OCI-LY3 (cell line): Measurements from ENCODE around the gene PTPRN2.

Experiments used
- H2AFZ ChIP-seq: fragments of 200-600, 300-600 bp; shearing (Covaris generic); 2 replicates; pipeline ENCODE4 v1.6.0; 2014; ENCODE audit warnings: antibody characterized with exemption, low read depth, low read length
- H3K27ac ChIP-seq: fragments of 200-600, 300-600 bp; sonication (generic); 2 replicates; pipeline ENCODE4 v1.5.1; 2014; ENCODE audit warnings: mild to moderate bottlenecking, low read length, moderate library complexity, mixed read lengths
- H3K27me3 ChIP-seq: fragments of 200-600, 300-600 bp; sonication (generic); 2 replicates; pipeline ENCODE4 v1.6.1; 2014; ENCODE audit warnings: low read depth, low read length, mixed read lengths
- H3K36me3 ChIP-seq: fragments of 200-600, 300-600 bp; sonication (generic); replicated peaks from 2 replicates; pipeline ENCODE3; 2014; ENCODE audit warnings: low read depth, low read length, mixed read lengths
- H3K4me1 ChIP-seq: fragments of 300-600, 200-600 bp; sonication (generic); 2 replicates; pipeline ENCODE4 v1.6.1; 2014; ENCODE audit warnings: low read length, mixed read lengths
- H3K4me2 ChIP-seq: fragments of 200-600, 300-600 bp; sonication (generic); 2 replicates; pipeline ENCODE4 v1.6.1; 2014; ENCODE audit warnings: low read length, mixed read lengths
- H3K4me3 ChIP-seq: fragments of 300-600, 200-600 bp; sonication (generic); 2 replicates; pipeline ENCODE4 v1.5.1; 2014; ENCODE audit warnings: antibody characterized with exemption, mild to moderate bottlenecking, low read length, moderate library complexity
- H3K79me2 ChIP-seq: fragments of 300-600, 200-600 bp; shearing (Covaris generic); 2 replicates; pipeline ENCODE4 v1.6.1; 2014; ENCODE audit warnings: mild to moderate bottlenecking, low read length, mixed read lengths
- H3K9ac ChIP-seq: fragments of 300-600, 200-600 bp; shearing (Covaris generic); 2 replicates; pipeline ENCODE4 v1.6.0; 2014; ENCODE audit warnings: mild to moderate bottlenecking, low read length, moderate library complexity
- H3K9me3 ChIP-seq: fragments of 200-600, 300-600 bp; shearing (Covaris generic); 2 replicates; pipeline ENCODE4 v1.6.1; 2014; ENCODE audit warnings: low read length, mixed read lengths; ENCODE audit not compliant: insufficient read depth
- H4K20me1 ChIP-seq: fragments of 200-600, 300-600 bp; sonication (generic); 2 replicates; pipeline ENCODE4 v1.6.1; 2016; ENCODE audit warnings: low read length, mixed read lengths; ENCODE audit not compliant: insufficient read depth
- EZH2phosphoT487 ChIP-seq: fragments of 200-600 bp; shearing (Covaris generic); IDR thresholded peaks from 2 replicates; pipeline ENCODE4 v1.6.1; 2018; ENCODE audit warnings: antibody characterized with exemption, mixed run types, low read depth
- TF ChIP-seq, protein P1 (sequence below): fragments of 200-600, 300-600 bp; sonication (generic); IDR thresholded peaks from 2 replicates; pipeline ENCODE4 v1.5.1; 2014; ENCODE audit warnings: antibody characterized with exemption, low read length, low read depth

PTPRN2 gene

DNA sequence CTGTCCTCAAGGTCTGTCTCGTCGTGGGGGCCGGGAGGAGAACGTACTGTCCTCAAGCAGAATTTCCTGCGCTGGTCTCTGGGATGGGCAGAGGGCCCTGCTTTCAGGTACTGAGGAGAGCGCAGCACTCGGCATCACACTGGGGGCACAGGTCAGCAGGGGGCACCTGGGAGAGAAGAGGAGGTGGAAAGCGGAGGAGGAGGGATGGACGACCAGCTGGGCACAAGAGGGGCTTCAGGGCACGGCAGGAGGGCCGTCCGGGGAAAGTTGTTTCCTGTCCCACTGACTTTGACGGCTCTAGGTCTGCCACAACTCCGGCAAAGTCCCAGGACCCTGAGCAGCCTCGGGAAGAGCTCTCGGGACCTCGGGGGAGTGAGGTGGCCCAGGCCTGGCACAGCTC, 714.0 kb downstream of the PTPRN2 start:
- Histone ChIP-seq H3K4me1 (no peaks in the 10 kb centered on the region), H3K27me3 (no peaks in the 10 kb centered on the region), H3K27ac (no peak overlapping the region), H4K20me1 (no peaks in the 10 kb centered on the region), H3K9ac (no peak overlapping the region), H3K36me3 (no peaks in the 10 kb centered on the region), H3K4me3 (no peak overlapping the region), H3K4me2 (no peak overlapping the region), H2AFZ (no peak overlapping the region), H3K9me3 (no peaks in the 10 kb centered on the region), H3K79me2 (no peaks in the 10 kb centered on the region)
- no peak for TF ChIP-seq EZH2phosphoT487
- TF ChIP-seq, protein P1, sequence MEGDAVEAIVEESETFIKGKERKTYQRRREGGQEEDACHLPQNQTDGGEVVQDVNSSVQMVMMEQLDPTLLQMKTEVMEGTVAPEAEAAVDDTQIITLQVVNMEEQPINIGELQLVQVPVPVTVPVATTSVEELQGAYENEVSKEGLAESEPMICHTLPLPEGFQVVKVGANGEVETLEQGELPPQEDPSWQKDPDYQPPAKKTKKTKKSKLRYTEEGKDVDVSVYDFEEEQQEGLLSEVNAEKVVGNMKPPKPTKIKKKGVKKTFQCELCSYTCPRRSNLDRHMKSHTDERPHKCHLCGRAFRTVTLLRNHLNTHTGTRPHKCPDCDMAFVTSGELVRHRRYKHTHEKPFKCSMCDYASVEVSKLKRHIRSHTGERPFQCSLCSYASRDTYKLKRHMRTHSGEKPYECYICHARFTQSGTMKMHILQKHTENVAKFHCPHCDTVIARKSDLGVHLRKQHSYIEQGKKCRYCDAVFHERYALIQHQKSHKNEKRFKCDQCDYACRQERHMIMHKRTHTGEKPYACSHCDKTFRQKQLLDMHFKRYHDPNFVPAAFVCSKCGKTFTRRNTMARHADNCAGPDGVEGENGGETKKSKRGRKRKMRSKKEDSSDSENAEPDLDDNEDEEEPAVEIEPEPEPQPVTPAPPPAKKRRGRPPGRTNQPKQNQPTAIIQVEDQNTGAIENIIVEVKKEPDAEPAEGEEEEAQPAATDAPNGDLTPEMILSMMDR, result no peak

DNA sequence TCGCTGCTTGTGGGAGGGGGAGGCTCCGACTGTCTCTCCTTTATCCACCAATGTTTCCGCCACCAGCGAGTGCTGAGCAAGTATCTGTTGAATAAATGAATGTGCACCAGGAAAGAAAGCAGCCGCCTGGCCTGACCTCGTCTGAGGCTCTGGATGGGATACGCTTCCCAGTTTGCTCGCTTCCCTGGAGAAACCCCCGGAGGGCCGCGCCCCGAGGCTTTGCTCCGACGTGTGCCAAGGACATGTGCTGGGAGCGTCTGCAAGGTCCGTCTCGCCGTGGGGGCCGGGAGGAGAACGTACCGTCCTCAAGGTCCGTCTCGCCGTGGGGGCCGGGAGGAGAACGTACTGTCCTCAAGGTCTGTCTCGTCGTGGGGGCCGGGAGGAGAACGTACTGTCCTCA, 714.4 kb downstream of the PTPRN2 start:
- TF ChIP-seq EZH2phosphoT487, result no peak
- TF ChIP-seq, protein P1, result no peak
- Histone ChIP-seq H3K27me3 (no peaks in the 10 kb centered on the region), H3K9ac (no peak overlapping the region), H3K36me3 (no peaks in the 10 kb centered on the region), H3K4me2 (no peak overlapping the region), H2AFZ (no peak overlapping the region), H3K27ac (no peak overlapping the region), H3K4me3 (no peak overlapping the region), H3K4me1 (no peaks in the 10 kb centered on the region), H4K20me1 (no peaks in the 10 kb centered on the region), H3K79me2 (no peaks in the 10 kb centered on the region), H3K9me3 (no peaks in the 10 kb centered on the region)

DNA sequence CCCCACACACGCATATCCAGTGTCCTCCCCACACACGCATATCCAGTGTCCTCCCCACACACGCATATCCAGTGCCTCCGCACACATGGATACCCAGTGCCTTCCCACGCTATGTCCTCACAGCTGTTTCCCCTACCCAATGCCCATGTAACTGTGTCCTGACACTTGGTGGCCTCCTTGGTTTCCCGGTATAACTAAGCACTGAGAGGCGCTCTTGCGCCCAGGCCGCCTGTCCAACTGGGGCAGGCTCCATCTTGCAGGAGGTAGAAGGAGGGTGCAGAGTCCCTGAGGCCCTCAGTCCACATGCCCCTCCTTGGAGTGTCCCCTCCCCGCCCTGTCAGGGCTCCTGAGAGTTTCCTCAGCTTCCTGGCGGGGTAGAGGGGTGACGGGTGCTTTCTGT, 715.2 kb downstream of the PTPRN2 start:
- Histone ChIP-seq H3K4me1 (no peaks in the 10 kb centered on the region), H3K4me2 (no peak overlapping the region), H3K4me3 (no peak overlapping the region), H3K9ac (no peak overlapping the region), H3K36me3 (no peaks in the 10 kb centered on the region), H3K9me3 (no peaks in the 10 kb centered on the region), H4K20me1 (no peaks in the 10 kb centered on the region), H3K27ac (no peak overlapping the region), H3K79me2 (no peaks in the 10 kb centered on the region), H3K27me3 (no peaks in the 10 kb centered on the region), H2AFZ (no peak overlapping the region)
- TF ChIP-seq EZH2phosphoT487, result no peak
- TF ChIP-seq, protein P1, result no peak

DNA sequence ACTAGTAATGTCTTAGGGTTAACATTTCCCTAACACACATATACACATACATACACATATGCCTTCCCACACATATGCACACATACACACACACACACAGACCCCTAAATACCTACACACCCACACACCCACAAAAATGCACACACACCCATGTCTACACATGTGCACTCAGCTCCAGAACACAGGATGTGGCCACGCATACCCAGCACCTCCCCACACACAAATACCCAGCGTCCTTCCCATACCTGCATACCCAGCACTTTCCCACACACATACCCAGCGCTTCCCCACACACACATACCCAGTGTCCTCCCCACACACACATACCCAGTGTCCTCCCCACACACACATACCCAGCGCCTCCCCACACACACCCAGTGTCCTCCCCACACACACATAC, 715.9 kb downstream of the PTPRN2 start:
- TF ChIP-seq EZH2phosphoT487, result no peak
- TF ChIP-seq, protein P1, result no peak
- no peaks in the 10 kb centered on the region for H3K27me3 ChIP-seq
- H3K27ac ChIP-seq, result no peak overlapping the region
- H3K4me3 ChIP-seq, result no peak overlapping the region
- H3K36me3 ChIP-seq, result no peaks in the 10 kb centered on the region
- H3K4me1 ChIP-seq, result no peaks in the 10 kb centered on the region
- H3K79me2 ChIP-seq, result no peaks in the 10 kb centered on the region
- H4K20me1 ChIP-seq, result no peaks in the 10 kb centered on the region
- no peak overlapping the region for H2AFZ ChIP-seq
- H3K9ac ChIP-seq, result no peak overlapping the region
- no peak overlapping the region for H3K4me2 ChIP-seq
- H3K9me3 ChIP-seq, result no peaks in the 10 kb centered on the region
